HG03354 (cell line): ENCODE measurements around the gene FCHSD2.

Source experiments
- ATAC-seq: cut with Tn5 transposase; IDR thresholded peaks from one replicate; pipeline ENCODE4 v1.9.1; 2021; ENCODE audit warnings: mild to moderate bottlenecking; ENCODE audit not compliant: unreplicated experiment, poor library complexity, severe bottlenecking

The FCHSD2 gene

DNA sequence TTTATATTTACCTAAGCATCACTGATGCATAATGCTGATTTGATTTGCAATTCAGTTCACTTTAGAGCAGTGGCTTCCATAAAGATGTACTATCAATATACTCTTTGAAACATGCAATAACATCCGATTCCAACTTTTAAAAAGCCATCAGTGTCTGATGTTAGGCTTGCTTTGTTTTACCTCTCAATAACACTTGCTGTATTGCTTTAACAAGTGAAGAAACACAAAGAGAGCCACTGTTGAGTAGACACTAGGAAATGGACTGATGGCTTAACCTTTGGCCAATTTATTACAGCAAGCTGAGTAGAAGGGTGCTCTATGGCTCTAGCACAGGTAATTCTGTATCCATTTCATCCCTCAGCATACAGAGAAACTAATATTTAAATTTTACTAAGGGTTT, 122.1 kb downstream of the FCHSD2 start:
- ATAC-seq = no peak

DNA sequence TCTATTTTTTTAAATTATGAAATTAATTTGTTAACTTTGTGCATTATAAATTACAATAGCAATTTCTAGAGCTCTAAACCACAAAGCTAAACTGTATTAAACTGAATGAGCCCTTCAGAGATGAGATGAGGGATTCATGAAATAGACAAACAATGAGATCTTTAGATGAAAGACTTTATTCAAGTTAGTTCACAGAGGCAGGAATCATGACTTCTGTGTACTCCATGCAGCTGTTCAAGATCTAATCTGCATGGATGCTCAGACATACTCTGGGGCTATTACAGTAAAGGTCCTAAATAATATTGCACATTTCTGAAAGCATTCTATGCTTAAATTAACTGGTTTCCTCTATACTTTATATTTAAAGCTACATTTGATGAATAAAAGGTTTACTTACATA, 122.7 kb downstream of the FCHSD2 start:
- no peak for ATAC-seq

DNA sequence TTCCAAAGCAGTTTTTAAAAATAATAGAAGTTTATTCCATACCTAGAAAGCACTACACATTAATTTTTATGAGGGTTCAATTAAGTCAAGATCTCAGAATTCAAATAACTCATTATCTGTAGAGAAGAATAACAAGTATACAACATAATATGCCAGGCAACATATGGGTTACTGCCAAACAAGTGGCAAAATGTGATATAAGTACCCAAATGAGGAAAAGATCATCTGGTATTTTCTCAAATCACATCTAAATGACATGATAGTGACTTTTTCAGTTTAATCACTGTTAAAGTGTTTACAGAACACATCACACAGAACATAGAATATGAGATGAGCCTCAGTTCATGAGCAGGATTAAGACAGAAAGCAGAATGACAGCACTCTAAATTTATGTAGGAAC, 123.3 kb downstream of the FCHSD2 start:
- no peak for ATAC-seq

DNA sequence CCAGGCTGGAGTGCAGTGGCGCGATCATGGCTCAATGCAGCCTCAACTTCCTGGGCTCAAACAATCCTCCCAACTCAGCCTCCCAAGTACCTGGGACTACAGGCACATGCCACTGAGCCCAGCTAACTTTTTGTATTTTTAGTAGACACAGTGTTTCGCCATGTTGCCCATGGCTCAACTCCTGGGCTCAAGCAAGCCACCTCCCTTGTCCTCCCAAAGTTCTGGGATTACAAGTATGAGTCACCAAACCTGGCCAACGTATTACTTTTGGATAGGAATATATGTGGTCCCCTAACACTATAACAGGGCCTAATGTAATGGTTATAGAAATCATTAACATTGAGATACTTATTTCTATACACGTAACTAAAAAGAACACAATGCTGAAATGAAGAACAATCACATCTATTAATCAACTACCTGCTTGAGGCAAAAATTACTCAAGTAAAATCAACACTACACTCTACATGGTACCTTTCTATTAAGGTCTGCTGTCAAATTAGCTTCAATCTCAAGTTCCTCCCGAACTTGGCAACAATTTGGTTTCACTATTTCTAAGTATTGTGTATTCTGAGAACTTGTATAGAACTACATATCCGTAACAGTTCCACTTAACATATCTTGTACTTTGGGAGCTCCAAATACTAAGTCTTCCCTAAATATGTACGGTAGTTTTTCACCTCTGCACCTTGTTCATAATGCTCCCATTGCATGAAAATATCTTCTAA, 124.9 kb downstream of the FCHSD2 start:
- ATAC-seq = no peak

DNA sequence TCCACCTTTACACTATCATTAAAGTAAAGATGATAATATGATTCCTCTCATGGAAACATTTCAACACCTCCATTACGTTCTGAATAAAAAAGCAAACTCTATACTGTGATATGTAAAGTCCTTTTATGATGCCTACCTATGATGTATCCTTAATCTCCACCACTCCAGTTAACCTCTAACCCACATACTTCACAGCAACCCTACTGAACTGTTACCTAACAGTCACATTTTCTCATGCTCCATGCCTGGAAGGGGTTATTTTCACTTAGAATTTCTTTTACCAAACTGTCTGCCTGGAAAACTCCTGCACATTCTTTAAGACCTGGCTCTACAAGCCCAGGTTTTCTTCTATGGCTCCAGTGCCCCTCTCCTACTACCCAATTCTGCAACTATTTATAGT, 129.1 kb downstream of the FCHSD2 start:
- no peak for ATAC-seq

DNA sequence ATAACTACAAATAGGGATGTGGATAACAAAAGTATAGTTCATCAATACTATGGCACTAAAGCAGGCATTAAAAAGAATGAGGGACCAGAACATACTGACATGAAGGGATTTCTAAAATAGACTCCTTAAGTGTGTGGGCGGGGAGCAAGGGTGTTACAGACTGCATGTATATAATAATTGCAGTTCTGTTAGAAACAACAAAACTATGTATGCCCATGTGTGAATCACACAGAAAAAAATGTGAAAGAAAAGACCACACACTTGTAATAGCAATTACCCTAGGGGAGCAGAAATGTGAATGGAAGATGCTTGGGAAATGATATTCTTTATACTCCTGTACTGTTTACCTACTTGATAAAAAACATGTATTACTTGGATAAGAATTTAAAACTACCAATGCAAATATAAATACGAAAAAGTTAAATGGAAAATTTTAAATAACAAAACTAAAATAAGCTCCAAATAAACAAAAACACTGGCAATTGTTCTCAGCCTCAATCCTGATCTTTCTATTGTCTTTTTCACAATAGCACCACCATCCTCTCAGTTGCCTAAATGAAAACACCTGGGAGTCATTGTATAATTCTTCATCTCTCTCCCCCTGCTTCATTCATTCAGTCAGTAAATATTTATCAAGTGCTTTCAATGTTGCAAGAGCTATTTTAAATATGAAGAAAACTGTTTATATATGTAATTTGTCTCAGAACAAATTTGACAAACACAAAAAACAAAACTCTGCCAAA, 129.8 kb downstream of the FCHSD2 start:
- no peak for ATAC-seq

DNA sequence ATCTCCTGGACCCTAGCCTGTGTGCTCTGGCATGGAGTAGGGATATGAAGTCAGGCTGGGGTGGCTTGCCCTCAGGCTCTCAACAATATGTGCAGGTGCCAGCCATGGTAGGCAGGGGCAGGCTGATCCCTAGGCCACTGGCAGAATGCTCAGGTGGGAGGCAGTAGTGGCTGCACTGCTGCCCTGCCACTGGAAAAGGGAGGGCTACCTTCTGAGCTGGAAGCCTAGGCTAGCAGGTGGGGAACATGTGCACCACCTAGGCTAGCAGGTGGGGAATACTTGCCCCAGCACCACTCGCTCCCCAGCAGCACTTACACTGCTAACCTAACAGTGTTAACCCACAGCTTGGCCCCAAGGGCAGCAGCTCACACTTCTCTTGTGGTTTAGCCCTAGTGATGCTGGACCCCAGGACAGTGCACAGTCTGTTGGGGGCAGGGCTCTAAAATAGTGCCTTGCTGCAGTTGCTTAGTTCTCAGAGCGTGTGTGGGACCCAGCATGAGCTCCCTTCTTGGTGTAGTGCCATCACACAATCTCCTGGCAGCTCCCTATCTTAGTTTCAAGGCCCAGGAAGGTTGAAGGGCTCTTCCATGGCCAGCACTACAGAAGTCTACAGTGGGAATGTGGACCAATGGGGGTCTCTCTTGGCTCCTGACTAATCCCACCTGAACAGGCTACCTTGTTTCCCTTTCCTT, 130.8 kb downstream of the FCHSD2 start:
- no peak for ATAC-seq

DNA sequence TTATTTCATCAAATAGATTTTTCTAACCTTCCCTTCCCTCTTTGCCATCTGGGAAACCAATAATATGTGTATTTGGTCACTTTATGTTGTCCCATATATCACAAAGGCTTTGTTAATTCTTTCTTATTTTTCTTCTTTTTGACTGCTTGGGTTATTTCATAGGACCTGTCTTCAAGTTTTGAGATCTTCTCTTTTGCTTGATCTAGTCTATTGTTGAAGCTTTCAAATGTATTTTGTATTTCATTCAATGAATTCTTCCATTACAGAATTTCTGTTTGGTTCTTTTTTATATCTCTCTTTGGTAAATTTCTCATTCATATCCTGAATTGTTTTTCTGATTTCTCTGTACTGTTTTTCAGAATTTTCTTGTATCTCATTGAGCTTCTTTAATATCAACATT, 132.1 kb downstream of the FCHSD2 start:
- no peak for ATAC-seq

DNA sequence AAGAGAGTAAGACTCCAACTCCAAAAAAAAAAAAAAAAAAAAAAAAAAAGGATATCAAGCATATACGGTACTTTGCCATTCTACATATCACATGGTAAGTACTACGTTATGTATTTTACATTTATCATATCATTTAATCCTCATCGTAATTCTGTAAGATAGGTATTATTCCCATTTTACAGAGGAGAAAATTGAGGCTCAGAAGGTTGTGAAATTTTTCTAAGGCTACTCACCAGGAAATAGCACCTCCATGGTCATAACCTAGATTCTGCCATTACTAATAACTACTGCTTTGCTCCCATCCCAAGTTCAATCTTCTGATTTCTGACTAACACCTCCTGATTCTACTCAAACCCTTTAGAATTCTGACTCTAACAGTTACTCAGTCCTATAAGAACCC, 138.0 kb downstream of the FCHSD2 start:
- ATAC-seq = no peak

DNA sequence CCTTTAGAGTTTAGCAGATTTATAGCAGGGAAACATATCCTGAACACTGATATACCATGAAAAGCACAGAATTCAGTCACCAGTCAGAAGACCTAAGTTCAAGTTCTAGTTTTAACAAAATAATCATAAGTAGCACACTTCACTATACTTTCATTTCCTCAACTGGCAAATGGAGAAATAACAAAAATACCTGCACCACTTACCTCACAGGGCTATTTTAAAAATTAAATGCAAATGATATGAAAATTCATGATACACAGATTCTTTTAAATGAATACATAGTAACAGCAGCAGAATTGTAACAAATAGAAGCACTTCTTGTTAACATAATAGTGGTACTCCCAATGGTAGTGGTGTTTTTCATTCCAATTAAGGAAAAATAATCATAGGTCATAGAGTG, 139.0 kb downstream of the FCHSD2 start:
- ATAC-seq = no peak

DNA sequence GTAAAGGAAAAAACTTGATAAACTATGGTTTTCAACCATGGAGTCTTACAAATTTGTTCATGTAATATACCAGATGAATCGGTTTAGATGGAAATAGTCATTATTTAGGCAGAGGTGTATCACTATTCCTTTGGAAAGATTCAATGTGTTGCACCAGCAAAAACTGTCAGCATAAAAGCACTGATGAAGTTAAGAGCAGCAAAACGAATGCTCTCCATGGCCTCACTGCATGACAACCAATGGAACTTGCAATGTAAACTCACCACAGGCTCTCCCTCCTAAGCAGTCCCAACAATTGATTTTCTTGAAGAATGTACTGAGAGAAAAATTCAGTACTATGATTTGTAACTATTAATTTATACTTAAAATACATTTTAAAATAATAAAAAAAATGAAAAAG, 139.9 kb downstream of the FCHSD2 start:
- ATAC-seq = no peak

DNA sequence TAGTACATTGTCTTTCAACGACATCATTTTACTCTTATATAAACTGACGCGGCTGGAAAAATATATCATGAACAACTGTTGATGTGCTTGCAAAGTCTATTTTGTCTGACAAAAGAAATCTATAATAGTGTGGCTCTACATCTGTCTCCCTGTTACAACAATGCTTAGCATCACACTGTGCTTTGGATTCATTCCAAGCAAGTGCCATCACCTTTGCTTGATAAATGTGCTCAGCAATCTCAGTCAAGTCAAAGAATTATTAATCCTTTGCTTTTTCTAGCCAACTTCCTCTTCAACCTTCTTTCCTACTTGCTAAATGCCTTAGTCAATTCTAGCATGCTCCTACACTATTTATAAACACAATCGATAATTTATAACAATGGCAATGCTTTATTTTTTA, 140.5 kb downstream of the FCHSD2 start:
- no peak for ATAC-seq

DNA sequence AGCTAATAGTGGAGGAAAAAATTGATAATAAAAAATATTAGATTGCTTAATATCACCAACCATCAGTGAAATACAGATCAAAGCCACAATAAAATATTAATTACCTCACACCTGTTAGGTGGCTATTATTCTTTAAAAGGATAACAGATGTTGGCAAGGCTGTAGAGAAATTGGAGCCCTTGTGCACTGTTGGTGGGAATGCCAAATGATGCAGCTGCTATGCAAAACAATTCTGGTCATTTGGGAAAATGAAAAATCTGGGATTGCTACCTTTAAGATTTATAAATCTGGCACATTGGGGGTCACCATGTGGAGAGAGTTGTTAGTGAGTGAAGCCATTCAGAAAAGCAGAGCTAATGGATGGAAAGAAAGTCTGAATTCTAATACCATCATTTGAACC, 143.4 kb downstream of the FCHSD2 start:
- no peak for ATAC-seq

DNA sequence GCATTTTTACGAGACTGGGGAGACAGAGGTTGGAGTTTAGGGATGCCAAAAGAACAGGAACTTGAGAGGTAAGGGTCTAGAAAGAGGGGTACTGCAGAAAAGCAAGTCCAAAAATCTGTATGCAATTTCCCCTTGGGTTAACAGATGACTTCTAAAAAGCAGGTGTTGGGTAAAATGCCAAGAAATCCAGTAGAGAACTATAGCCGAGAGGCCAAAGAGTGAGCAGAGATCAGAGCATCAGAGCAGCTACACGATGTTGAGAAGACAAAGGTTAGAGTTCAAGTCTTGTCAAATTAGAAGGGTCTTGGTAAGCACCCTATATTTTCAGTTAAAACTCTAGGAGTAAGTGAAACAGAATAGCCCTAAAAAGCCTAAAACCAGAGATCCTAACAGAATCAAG, 145.2 kb downstream of the FCHSD2 start:
- no peak for ATAC-seq

DNA sequence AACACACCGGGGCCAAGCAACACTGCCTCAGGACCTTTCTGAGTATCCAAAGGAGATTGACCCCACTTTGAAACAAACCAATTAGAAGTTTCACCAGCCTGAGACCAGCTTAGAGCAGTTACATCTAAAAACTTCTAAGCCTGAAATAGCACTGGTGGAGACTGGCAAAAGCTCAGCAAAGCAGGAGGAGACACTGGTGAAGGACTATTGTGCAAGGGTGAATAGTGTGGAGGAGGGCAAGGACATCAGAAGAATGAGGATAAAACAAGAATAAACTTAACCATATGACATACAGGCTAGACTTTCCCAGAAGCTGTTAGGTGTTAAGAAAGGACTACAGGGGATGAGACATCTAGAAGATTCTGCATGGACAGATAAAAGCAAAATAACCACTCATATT, 152.4 kb downstream of the FCHSD2 start:
- no peak for ATAC-seq

DNA sequence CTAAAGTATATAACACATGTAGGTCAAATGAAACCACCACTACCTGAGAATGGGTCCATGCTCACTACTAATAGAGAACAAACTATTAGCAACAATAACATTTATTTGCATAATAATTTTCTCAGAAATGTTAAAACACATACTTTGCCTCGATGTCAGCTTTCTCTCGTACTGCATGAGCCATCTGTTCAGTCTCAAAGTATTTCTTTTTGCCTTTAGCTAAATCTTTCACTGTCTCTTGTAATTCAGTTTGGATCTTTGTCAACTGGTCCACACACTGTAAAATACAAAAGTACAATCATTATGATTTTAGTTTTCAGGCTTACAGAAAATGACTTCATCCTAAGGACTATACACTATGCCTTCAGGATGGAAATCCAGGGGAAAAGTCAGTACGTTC, 153.3 kb downstream of the FCHSD2 start:
- no peak for ATAC-seq

DNA sequence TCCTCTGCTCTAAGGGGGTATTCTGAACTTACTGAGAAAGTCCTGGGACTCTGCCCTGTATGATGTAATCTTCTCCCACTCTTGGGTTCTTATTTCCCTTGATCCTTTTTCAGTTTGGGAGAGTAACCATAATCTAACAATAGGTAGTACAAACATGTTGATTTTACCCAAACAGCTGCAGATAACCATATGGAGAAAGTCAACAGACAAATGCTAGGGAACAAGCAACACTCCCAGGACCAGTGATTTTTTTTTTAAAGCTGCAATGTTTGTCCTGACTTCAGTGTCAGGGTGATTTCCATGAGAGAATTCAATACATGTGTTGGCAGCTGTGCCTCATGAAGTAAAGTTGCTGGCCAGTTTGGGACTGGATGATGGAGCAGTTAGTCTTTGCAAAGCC, 156.5 kb downstream of the FCHSD2 start:
- ATAC-seq = no peak

DNA sequence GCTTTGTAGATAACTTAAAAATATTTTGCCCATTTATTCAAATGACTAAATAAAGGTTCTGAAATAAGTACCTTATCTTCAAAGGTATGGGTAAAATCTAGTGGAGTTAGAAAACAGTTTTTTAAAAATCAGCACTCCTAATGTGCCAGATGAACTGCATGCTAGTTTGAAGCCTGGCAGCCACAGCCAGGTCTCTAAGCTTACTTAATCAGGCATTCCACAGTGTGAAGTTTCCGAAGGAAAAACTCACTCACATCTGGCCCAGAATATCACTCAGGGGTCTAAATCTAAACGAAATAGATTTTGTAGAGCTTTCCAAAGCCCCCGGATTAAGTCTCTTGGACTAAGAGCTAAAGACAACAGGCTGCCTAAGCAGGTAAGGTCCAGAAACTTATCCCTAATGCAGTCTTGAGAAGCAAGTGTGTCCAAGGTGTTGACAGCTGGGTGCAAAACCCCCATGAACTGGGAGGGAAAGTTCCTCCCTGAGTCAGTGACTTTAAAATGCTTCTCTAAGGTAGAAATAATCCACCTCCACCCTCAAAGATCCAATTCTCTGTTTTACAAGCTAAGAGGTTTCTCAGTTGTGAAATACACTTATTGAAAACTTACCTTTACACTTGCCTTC, 157.6 kb downstream of the FCHSD2 start:
- ATAC-seq = no peak

DNA sequence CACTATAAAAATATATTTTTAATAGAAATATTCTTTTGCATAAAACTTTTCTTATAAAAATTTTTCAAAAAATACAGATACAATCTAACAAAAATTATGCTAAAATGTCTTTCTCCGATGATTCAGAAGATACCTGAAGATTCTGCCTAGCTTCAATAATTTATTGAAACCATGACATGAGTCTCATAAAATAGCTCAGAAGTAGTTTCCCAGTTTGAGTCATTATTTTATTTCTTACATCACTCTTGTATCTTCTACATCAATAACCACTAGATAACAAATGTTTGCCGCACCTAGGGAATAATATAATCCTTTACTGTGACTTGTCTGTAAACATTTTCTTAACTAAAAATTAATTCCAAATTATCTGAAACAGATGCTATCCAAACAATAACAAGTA, 158.6 kb downstream of the FCHSD2 start:
- no peak for ATAC-seq

DNA sequence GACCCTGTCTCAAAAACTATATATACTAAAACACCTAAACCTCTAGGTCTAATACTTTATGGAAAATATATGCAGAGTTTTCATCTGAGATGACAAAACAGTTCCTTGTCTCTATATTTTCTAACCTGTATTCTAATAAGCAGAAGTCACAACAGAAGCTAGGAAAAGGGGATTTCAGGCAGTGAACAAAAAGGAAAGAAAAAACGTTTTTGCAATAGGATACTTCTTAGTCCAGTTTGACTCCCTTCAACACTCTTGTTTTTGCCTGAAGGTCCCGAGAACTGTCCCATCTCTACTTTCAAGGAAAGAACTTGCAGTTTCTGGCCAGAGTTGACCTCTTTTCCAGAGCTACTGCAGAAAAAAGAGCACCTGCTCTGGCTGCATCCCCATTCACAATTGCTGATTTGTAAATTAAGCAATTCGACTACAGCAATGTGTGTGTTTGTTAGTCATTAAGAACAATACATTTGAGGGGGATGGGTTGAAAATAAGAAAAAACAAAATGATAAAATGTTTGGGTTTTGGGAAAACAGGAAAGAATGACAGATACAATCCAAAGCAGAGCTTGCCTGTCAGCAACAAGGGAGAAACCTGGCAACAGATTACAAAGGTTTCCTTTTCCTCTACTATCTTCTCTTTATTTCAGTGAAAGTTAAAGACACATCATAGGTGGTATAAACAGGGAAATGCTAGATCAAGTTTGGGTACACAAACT, 160.0 kb downstream of the FCHSD2 start:
- ATAC-seq = no peak
